Panc1 (cell line): ENCODE results near the gene CHAF1B. TPM values are rescaled to one million over a fixed set of nuclear protein-coding genes. Genes with fewer than 3 reads are reported as not detected.

Source experiments
- ATAC-seq: fragments of 200-7000 bp; cut with Tn5 transposase; 2 replicates; pipeline ENCODE4 v1.9.1; 2020; ENCODE audit warnings: mild to moderate bottlenecking, moderate library complexity
- BruUV-seq: library from RNA; stranded (reverse); fragments of 400-500 nt; replicated peaks from 2 replicates; lab custom pipeline; 2021; lab: Mats Ljungman, UMichigan
- CTCF ChIA-PET: fragments of 300-600 bp; sonication (Branson Sonifier 250); formaldehyde crosslinking; loops from one replicate; lab custom pipeline; 2022; ENCODE audit warnings: antibody characterized with exemption; lab: Charles Lee
- POLR2A ChIA-PET: fragments of 300-600 bp; sonication (Branson Sonifier 250); formaldehyde crosslinking; loops from one replicate; lab custom pipeline; 2022; ENCODE audit warnings: antibody characterized with exemption; lab: Charles Lee
- DNase-seq: peaks from one replicate; pipeline ENCODE4 v3.0.0-alpha.2; 2010; ENCODE audit warnings: low read depth, low spot score
- H3K27ac ChIP-seq: 2 replicates; pipeline ENCODE4 v1.5.1; 2011; ENCODE audit warnings: mild to moderate bottlenecking, low read length, inconsistent platforms
- H3K27me3 ChIP-seq: fragments of 200-500 bp; sonication (Bioruptor generic); 2 replicates; pipeline ENCODE4 v1.6.0; 2014; ENCODE audit warnings: low read length, inconsistent platforms; ENCODE audit not compliant: control insufficient read depth, insufficient read depth
- H3K36me3 ChIP-seq: fragments of 200-500 bp; sonication (Bioruptor generic); 2 replicates; pipeline ENCODE4 v1.5.1; 2014; ENCODE audit warnings: inconsistent platforms, mild to moderate bottlenecking, low read length, moderate library complexity; ENCODE audit not compliant: control insufficient read depth, insufficient read depth
- H3K4me1 ChIP-seq: 2 replicates; pipeline ENCODE4 v1.5.1; 2011; ENCODE audit warnings: inconsistent platforms, mild to moderate bottlenecking, low read length, moderate library complexity; ENCODE audit not compliant: control insufficient read depth, insufficient read depth
- H3K4me3 ChIP-seq, 2 experiments: 2 replicates each; pipeline ENCODE4 v1.5.1; 2011 to 2012; ENCODE audit warnings: low read depth in 2 of 2, low read length in 2 of 2, mild to moderate bottlenecking in 2 of 2, inconsistent platforms in 1 of 2, moderate library complexity in 1 of 2
- H3K9me3 ChIP-seq: fragments of 200-500 bp; sonication (Bioruptor generic); 2 replicates; pipeline ENCODE4 v1.5.1; 2014; ENCODE audit warnings: low read depth, mild to moderate bottlenecking, inconsistent platforms, low read length, moderate library complexity; ENCODE audit not compliant: control insufficient read depth, insufficient read depth
- POLR2AphosphoS5 ChIP-seq: IDR thresholded peaks from 2 replicates; pipeline ENCODE4 v1.6.1; 2012; ENCODE audit warnings: mild to moderate bottlenecking, low read depth, low read length, moderate library complexity
- SIN3A ChIP-seq: IDR thresholded peaks from 2 replicates; pipeline ENCODE4 v1.6.1; 2012; ENCODE audit warnings: low read depth, mild to moderate bottlenecking, low read length, moderate library complexity, borderline replicate concordance; ENCODE audit not compliant: insufficient read depth
- TCF7L2 ChIP-seq: IDR thresholded peaks from 2 replicates; pipeline ENCODE4 v1.6.1; 2011; ENCODE audit warnings: mild to moderate bottlenecking, low read depth, low read length, inconsistent platforms
- in situ Hi-C: cut with HindIII; loops from 2 replicates; pipeline ENCODE4 v1.10.0; 2016; ENCODE audit warnings: low sequenced_read_pairs, low pct_unique_long_range_greater_than_20kb
- intact Hi-C: fragments of 100-400 bp; cut with micrococcal nuclease; formaldehyde crosslinking; loops from one replicate; pipeline ENCODE4 v1.10.0; 2022; ENCODE audit not compliant: unreplicated experiment
- total RNA-seq: library from RNA; stranded (reverse); gene quantifications from one replicate; pipeline ENCODE4 v1.2.1, GENCODE V29; 2021; ENCODE audit not compliant: unreplicated experiment
- TF ChIP-seq, protein P1 (sequence below), 2 experiments: IDR thresholded peaks; 2 replicates each; pipeline ENCODE4 v1.6.1; 2011 to 2012; ENCODE audit warnings: low read depth in 2 of 2, control low read depth in 1 of 2, low read length in 1 of 2, mild to moderate bottlenecking in 1 of 2, moderate library complexity in 1 of 2; ENCODE audit not compliant: insufficient read depth in 1 of 2
- TF ChIP-seq, protein P2 (sequence below): fragments of 450-650 bp; IDR thresholded peaks from 2 replicates; pipeline ENCODE4 v1.5.1; 2017; ENCODE audit warnings: mild to moderate bottlenecking

The CHAF1B gene
- total RNA-seq, 1 experiment from 2014 or later, result 18.4 TPM

DNA sequence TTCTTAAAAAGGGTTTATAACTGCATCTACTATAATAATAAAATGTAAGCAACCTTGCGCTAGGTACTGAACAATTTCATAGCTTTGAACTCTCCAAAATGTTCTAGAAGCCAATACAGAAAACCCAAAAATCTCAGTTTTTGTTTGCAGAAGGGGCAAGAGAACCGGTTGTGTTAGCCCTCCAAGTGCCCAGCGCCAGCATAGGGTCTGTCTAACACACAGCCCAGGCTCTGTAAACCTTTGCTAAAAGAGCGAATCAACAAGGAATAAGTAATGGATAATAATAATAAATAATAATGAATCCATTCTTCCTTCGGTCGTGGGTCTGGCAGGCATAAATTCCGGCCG lies 333 bp upstream of the CHAF1B start:
- DNase-seq (no peak), ATAC-seq (peak; percentile 49)
- Histone ChIP-seq H3K4me3 (peak overlapping the region; percentile 58 to 72), H3K36me3 (no peaks in the 10 kb centered on the region; the same call in 1 of the 2 replicates), H3K27ac (no peak overlapping the region), H3K9me3 (no peaks in the 10 kb centered on the region), H3K27me3 (no peaks in the 10 kb centered on the region), H3K4me1 (no peaks in the 10 kb centered on the region; the same call in 1 of the 2 replicates)
- POLR2A ChIA-PET, result no interaction called here
- no peak for TF ChIP-seq TCF7L2
- TF ChIP-seq, protein P1, sequence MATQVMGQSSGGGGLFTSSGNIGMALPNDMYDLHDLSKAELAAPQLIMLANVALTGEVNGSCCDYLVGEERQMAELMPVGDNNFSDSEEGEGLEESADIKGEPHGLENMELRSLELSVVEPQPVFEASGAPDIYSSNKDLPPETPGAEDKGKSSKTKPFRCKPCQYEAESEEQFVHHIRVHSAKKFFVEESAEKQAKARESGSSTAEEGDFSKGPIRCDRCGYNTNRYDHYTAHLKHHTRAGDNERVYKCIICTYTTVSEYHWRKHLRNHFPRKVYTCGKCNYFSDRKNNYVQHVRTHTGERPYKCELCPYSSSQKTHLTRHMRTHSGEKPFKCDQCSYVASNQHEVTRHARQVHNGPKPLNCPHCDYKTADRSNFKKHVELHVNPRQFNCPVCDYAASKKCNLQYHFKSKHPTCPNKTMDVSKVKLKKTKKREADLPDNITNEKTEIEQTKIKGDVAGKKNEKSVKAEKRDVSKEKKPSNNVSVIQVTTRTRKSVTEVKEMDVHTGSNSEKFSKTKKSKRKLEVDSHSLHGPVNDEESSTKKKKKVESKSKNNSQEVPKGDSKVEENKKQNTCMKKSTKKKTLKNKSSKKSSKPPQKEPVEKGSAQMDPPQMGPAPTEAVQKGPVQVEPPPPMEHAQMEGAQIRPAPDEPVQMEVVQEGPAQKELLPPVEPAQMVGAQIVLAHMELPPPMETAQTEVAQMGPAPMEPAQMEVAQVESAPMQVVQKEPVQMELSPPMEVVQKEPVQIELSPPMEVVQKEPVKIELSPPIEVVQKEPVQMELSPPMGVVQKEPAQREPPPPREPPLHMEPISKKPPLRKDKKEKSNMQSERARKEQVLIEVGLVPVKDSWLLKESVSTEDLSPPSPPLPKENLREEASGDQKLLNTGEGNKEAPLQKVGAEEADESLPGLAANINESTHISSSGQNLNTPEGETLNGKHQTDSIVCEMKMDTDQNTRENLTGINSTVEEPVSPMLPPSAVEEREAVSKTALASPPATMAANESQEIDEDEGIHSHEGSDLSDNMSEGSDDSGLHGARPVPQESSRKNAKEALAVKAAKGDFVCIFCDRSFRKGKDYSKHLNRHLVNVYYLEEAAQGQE (IDR thresholded peaks at IDR 0.05; ENCODE audit: insufficient read depth in 1 of 2, low read depth in 2 of 2, low read length in 1 of 2), result no peak
- no peak for TF ChIP-seq SIN3A
- TF ChIP-seq POLR2AphosphoS5, result no peak
- TF ChIP-seq, protein P2, sequence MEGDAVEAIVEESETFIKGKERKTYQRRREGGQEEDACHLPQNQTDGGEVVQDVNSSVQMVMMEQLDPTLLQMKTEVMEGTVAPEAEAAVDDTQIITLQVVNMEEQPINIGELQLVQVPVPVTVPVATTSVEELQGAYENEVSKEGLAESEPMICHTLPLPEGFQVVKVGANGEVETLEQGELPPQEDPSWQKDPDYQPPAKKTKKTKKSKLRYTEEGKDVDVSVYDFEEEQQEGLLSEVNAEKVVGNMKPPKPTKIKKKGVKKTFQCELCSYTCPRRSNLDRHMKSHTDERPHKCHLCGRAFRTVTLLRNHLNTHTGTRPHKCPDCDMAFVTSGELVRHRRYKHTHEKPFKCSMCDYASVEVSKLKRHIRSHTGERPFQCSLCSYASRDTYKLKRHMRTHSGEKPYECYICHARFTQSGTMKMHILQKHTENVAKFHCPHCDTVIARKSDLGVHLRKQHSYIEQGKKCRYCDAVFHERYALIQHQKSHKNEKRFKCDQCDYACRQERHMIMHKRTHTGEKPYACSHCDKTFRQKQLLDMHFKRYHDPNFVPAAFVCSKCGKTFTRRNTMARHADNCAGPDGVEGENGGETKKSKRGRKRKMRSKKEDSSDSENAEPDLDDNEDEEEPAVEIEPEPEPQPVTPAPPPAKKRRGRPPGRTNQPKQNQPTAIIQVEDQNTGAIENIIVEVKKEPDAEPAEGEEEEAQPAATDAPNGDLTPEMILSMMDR, result no peak
- intact Hi-C loops (no loop called here), in situ Hi-C loops (no loop called here)
- CTCF ChIA-PET, result interaction anchor here (0.6 kb wide), 1 partner anchor 25 kb away, joined by 5 read pairs; no protein-coding TSS in a partner anchor
- BruUV-seq, result no TSS peak

GRCh38 chr21:36386031-36386642 lies 945 bp downstream of the CHAF1B start:
- DNase-seq (no peak), ATAC-seq (no peak)
- no TSS peak for BruUV-seq
- in situ Hi-C loops (no loop called here), intact Hi-C loops (no loop called here)
- CTCF ChIA-PET, result interaction anchor here (0.6 kb wide), 1 partner anchor 245 kb away, joined by 3 read pairs; no protein-coding TSS in a partner anchor
- H3K36me3 ChIP-seq, result no peaks in the 10 kb centered on the region; the same call in 1 of the 2 replicates
- H3K9me3 ChIP-seq, result no peaks in the 10 kb centered on the region
- peak overlapping the region; percentile 58 to 72 for H3K4me3 ChIP-seq
- H3K4me1 ChIP-seq, result no peaks in the 10 kb centered on the region; the same call in 1 of the 2 replicates
- H3K27me3 ChIP-seq, result no peaks in the 10 kb centered on the region
- POLR2A ChIA-PET, result no interaction called here
- TF ChIP-seq POLR2AphosphoS5 (no peak), TCF7L2 (no peak), SIN3A (no peak)
- TF ChIP-seq, protein P2, result no peak
- TF ChIP-seq, protein P1 (IDR thresholded peaks at IDR 0.05; ENCODE audit: insufficient read depth in 1 of 2, low read depth in 2 of 2, low read length in 1 of 2), result no peak
- H3K27ac ChIP-seq, result peak overlapping the region; percentile 78
